A375 (cell line): ENCODE measurements around the gene CNR2. TPM values are rescaled to one million over a fixed set of nuclear protein-coding genes. Genes with fewer than 3 reads are reported as not detected.

Source experiments
- small RNA-seq: library from RNA; depleted of rRNA; stranded (forward); fragments of <200 nt; gene quantifications from one replicate; pipeline ENCODE3, GENCODE V24; 2014
- total RNA-seq: library from RNA; depleted of rRNA; stranded (reverse); fragments of >200 nt; shearing (Covaris generic); gene quantifications from 2 replicates; pipeline ENCODE4 v1.2.3, GENCODE V29; 2014; rRNA removed

Gene CNR2
- not detected in 2 replicates for total RNA-seq

DNA sequence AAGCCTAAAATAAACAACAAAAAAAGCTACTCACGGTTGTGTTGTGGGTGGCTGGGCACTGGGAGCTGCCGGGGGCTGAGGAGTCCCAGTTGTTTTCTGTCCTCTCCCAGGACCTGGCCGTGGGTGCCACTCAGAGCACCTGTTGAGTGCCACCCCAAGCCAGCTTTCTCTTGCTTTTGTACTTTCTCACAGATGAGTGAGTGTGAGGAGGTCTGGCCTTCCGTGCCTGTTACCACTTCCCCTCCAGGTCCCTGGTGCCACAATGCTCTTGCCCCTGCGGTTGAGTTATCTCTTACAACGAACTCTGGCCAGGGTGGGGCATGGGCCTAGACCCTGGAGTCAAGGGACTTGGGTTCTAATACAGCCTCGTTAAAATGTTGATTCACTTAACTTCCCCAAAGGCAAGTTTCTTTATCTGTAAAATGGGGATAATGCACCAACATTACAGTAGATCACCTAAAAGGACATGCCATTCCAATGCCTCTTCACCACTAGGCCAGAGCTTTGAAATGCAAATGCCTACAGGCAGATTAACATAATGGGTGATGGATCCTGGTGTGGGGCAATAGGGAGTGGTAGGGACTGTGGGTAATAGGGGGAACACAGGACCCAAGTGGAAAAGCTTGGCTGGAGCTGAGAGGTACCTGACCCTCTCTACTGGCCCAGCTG is at the start of gene CNR2:
Gene CNR2 (minus strand): TSS at position 151 of the 669 bp plus-strand sequence. CDS start 37,745 bp downstream, outside the sequence.

DNA sequence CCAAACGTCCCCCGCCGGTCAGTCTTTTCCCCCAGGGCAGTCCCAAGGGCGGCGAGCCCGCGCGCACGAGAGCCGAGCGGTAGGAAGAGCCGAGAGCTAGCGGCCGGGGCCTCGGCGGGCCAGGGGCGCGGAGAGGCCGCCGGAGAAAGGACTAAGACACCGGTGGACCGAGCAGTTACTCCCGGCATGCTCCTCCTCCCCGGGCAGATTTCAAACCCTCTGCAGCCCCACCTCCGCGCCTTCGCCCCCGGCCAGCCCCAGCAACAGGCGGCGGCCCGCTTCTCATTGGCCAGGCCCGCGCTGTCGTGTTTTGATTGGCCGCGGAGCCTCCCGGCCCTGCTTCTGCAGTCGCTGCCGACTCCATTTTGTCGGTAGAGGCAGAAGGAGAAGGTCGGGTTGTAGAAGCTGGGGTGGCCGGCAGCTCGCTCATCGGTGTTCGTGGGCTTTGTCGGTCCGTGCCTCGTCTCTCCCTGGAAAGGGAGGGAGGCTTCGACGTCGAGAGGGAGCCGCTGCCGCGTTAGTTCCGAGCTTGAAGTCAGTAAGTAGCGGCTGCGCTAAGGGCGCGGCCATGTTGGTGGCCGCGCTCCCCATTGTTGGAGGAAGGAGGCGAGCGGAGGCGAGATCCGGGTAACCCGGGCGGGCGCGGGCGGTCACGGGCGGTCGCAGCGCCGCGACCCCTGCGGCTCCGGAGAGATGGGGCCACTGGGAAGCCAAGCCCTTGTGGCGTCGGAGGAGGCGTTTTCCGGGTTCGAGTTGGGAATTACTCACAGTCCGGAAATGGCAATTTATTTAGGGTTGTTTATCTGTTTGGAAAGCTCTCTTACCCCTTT is 46.5 kb upstream of the CNR2 start, which contains the start of gene PNRC2:
Gene PNRC2 (plus strand): TSS at position 368 of the 830 bp plus-strand sequence. CDS start 1,630 bp downstream, outside the sequence.

DNA sequence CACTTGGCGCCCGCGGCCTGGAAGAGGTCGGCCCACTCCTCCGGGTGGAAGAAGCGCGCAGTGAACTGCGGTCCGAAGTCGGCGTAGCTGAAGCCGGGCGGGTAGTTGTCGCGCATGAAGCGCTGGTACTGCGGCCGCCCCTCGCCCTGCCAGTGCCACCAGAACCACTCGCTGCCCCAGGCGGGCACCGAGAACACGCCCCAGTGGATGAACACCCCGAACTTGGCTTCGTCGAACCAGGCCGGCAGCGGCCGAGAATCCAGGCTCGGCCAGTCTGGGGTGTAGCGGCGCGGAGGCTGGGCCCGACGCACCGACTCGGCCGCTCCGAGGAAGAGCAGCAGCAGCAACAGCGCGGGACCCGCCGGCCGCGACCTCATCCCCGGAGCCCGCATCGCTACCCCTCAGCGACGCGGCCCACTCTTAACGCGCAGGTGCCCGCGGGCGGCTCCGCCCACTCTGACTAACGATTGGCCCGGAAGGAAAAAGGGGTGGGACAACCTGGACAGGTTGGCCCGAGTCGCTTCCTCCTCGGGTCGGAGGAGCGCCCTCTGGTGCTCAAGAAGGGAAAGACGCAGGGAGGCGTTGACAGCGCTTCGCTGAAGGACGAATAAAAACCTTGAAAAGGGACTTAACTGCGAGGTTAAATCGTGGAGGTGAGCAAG is 45.1 kb downstream of the CNR2 start, which contains the start of gene FUCA1:
Gene FUCA1 (minus strand): TSS at position 396 of the 662 bp plus-strand sequence. CDS start 4 bp downstream, at position 392.

DNA sequence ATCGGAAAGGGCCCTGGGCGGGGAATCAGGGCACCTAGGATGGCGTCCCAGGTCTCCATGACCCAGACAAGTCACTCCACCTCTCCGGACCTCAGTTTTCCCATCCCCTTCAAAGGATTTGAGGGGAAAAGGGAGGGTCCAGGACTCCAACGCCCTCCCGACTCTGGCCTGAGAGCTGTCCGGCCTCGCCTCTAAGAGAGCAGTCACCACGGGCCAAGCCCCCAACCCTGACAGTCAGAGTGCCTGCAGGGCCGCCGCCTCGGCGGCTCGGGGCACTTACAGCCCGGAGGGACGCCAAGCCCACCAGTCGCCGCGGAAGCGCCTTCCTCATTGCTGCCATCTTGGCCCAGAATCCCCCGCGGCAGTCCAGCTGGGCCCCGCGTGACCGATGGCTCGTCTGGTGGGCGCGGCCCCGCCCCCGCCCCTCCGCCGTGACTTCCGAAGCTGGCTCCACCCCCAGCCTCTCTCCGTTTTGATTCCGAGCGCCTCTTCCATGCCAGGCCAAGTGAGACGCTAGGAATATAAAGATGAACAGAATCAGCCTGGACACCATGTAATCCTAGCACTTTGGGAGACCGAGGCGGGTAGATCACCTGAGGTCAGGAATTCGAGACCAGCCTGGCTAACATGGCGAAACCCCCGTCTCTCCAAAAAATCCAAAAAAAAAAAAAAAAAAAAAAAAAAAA is 87.9 kb downstream of the CNR2 start, which contains the start of gene HMGCL:
Gene HMGCL (minus strand): TSS at position 354 of the 686 bp plus-strand sequence. CDS start 14 bp downstream, at position 340.

Small RNAs within 50 kb of the gene (small RNA-seq; reads per million reads assigned to genes)
- not detected for gene MIR378F

Other genes with a start within 250 kb of the CNR2 start
- 2,905 and 3,612 TPM in 2 replicates for gene RPL11, start 221.6 kb downstream of the CNR2 start, total RNA-seq
- 66.5 and 70.1 TPM in 2 replicates for gene ELOA, start 169.9 kb downstream of the CNR2 start, total RNA-seq
- 43.8 and 44.2 TPM in 2 replicates for gene PITHD1, start 134.9 kb downstream of the CNR2 start, total RNA-seq
- gene LYPLA2, start 122.2 kb downstream of the CNR2 start, total RNA-seq = 133 and 149 TPM in 2 replicates
- 194 and 218 TPM in 2 replicates for gene GALE, start 112.6 kb downstream of the CNR2 start, total RNA-seq
- 25.2 and 31.2 TPM in 2 replicates for gene HMGCL, start 87.9 kb downstream of the CNR2 start, total RNA-seq
- gene FUCA1, start 45.1 kb downstream of the CNR2 start, total RNA-seq = 17.5 and 17.7 TPM in 2 replicates
- gene PNRC2, start 46.5 kb upstream of the CNR2 start, total RNA-seq = 55.6 and 62.2 TPM in 2 replicates
- gene SRSF10, start 67.0 kb upstream of the CNR2 start, total RNA-seq = 162 and 177 TPM in 2 replicates
- gene MYOM3, start 198.8 kb upstream of the CNR2 start, total RNA-seq = 0.03 and 0.08 TPM in 2 replicates
- 0.34 and 1.8 TPM in 2 replicates for gene IL22RA1, start 229.8 kb upstream of the CNR2 start, total RNA-seq